K562 (cell line): Measurements from ENCODE around the gene EXOC6. TPM values are rescaled to one million over a fixed set of nuclear protein-coding genes. Genes with fewer than 3 reads are reported as not detected.

Experiments
- ELF4 ChIP-seq: fragments of 450-650 bp; formaldehyde crosslinking; IDR thresholded peaks from 2 replicates; pipeline ENCODE4 v1.4.0; 2022; ENCODE audit warnings: missing genetic modification characterization
- ETS1 ChIP-seq: conservative IDR thresholded peaks from 2 replicates; pipeline ENCODE4 v1.6.1; 2011; ENCODE audit warnings: low read depth, mild to moderate bottlenecking, low read length; ENCODE audit not compliant: control insufficient read depth
- FOXK2 ChIP-seq, 2 experiments: fragments of 450-650 bp; IDR thresholded peaks in 1 of 2; conservative IDR thresholded peaks in 1 of 2; 2 replicates each; pipeline ENCODE4 v1.6.1; 2016; ENCODE audit warnings: low read depth in 2 of 2, mild to moderate bottlenecking in 1 of 2
- FUS ChIP-seq: fragments of 200-400 bp; formaldehyde crosslinking; optimal IDR thresholded peaks from 2 replicates; pipeline ENCODE3; 2017; ENCODE audit warnings: low read depth, low read length
- GABPA ChIP-seq: fragments of 200-800 bp; sonication (Bioruptor generic); conservative IDR thresholded peaks from 2 replicates; pipeline ENCODE4 v1.6.1; 2016; ENCODE audit warnings: low read depth, missing genetic modification characterization, missing compliant biosample characterization
- HMGN3 ChIP-seq: IDR thresholded peaks from 2 replicates; pipeline ENCODE4 v1.6.1; 2011; ENCODE audit warnings: borderline replicate concordance, low read depth, mild to moderate bottlenecking, mixed read lengths, low read length; ENCODE audit not compliant: insufficient read length; ENCODE audit errors: extremely low read depth
- ID3 ChIP-seq, 2 experiments: fragments of 250-450 bp in 1 of 2; fragments of 450-650 bp in 1 of 2; sonication (Bioruptor Pico) in 1 of 2; IDR thresholded peaks; 2 replicates each; pipeline versions ENCODE4 v1.6.1 to v1.8.0; 2016 to 2021; ENCODE audit warnings: mild to moderate bottlenecking in 2 of 2, moderate library complexity in 2 of 2, missing compliant biosample characterization in 1 of 2, missing genetic modification characterization in 1 of 2
- MAX ChIP-seq: sonication (generic); formaldehyde crosslinking; IDR thresholded peaks from 2 replicates; pipeline ENCODE4 v1.9.0; 2022; ENCODE audit warnings: mild to moderate bottlenecking, missing genetic modification reagents
- MAZ ChIP-seq, 2 experiments: fragments of 450-650 bp in 1 of 2; sonication (generic) in 1 of 2; formaldehyde crosslinking; IDR thresholded peaks in 1 of 2; conservative IDR thresholded peaks in 1 of 2; 2 replicates each; pipeline versions ENCODE4 v1.4.0 to v1.5.0; 2020; ENCODE audit warnings: mild to moderate bottlenecking in 1 of 2, missing genetic modification reagents in 1 of 2
- POLR2A ChIP-seq: fragments of 450-650 bp; conservative IDR thresholded peaks from 2 replicates; pipeline ENCODE4 v1.6.1; 2016
- POLR2AphosphoS5 ChIP-seq: IDR thresholded peaks from 2 replicates; pipeline ENCODE4 v1.6.1; 2011; ENCODE audit warnings: mild to moderate bottlenecking, low read depth, low read length, moderate library complexity; ENCODE audit not compliant: control insufficient read depth, insufficient read depth
- RBBP5 ChIP-seq: fragments of 200-600 bp; sonication (generic); IDR thresholded peaks from 2 replicates; pipeline ENCODE4 v1.6.1; 2012; ENCODE audit warnings: borderline replicate concordance, mild to moderate bottlenecking, low read length, control low read depth, inconsistent platforms; ENCODE audit not compliant: insufficient read depth, poor library complexity, severe bottlenecking
- TBP ChIP-seq: optimal IDR thresholded peaks from 2 replicates; pipeline ENCODE3; 2011; ENCODE audit warnings: low read depth, low read length, improper control_type of control experiment
- TCF15 ChIP-seq: fragments of 250-450 bp; sonication (Bioruptor Pico); IDR thresholded peaks from 2 replicates; pipeline ENCODE4 v1.8.0; 2022; ENCODE audit warnings: moderate library complexity, mild to moderate bottlenecking, inconsistent platforms
- U2AF1 ChIP-seq: fragments of 200-400 bp; formaldehyde crosslinking; optimal IDR thresholded peaks from 2 replicates; pipeline ENCODE3; 2017; ENCODE audit warnings: mild to moderate bottlenecking, low read depth, low read length, moderate library complexity
- UBTF ChIP-seq, 2 experiments: IDR thresholded peaks; 2 replicates each; pipeline ENCODE4 v1.6.1; 2012; ENCODE audit warnings: improper control_type of control experiment in 2 of 2, low read depth in 2 of 2, low read length in 2 of 2, borderline replicate concordance in 1 of 2
- ZNF395 ChIP-seq: fragments of 200-800 bp; sonication (Bioruptor generic); IDR thresholded peaks from 2 replicates; pipeline ENCODE4 v1.6.1; 2017; ENCODE audit warnings: missing genetic modification characterization, missing compliant biosample characterization
- ZNF830 ChIP-seq: fragments of 250-450 bp; sonication (Bioruptor Pico); IDR thresholded peaks from 2 replicates; pipeline ENCODE4 v1.5.0; 2021; ENCODE audit warnings: mild to moderate bottlenecking
- polyA plus RNA-seq, 8 experiments: library from polyadenylated mRNA; depleted of rRNA in 4 of 8; stranded (reverse) in 5 of 8; unstranded in 3 of 8; fragments of >200 nt; fragmentation: Nextera tagmentation in 2 of 8; fragmentation: Illumina TruSeq in 1 of 8; extraction: Ambion mirVana in 2 of 8; extraction: Trizol in 1 of 8; gene quantifications; 2 replicates each; pipeline versions ENCODE4 v1.2.1 to v1.2.3, GENCODE V29; 2011 to 2014; ENCODE audit warnings: inconsistent platforms in 1 of 8, missing spikeins in 1 of 8
- total RNA-seq, 7 experiments: library from RNA; depleted of rRNA in 6 of 7; stranded (reverse); fragments of >200 nt in 6 of 7; fragmentation: Illumina TruSeq in 2 of 7; extraction: Trizol in 2 of 7; gene quantifications; 2 replicates each; pipeline versions ENCODE4 v1.2.1 to v1.2.3, GENCODE V29; 2011 to 2021; ENCODE audit warnings: low replicate concordance in 1 of 7

EXOC6 gene
- total and polyA plus RNA-seq, 9 of the 15 experiments (the other 6 are each of a cell fraction or from before 2014, with no cell fraction given), result 13.9 to 42.8 (median 24.9) TPM

- 0 out of 4 replicates have a peak, but pooled peaks of 1 of the 2 experiments have one; percentile 1 for TF ChIP-seq UBTF (IDR thresholded peaks at IDR 0.05; ENCODE audit: borderline replicate concordance in 1 of 2, low read depth in 2 of 2, low read length in 2 of 2)
- peak; percentile 61; the same call in 1 of the 2 replicates for TF ChIP-seq POLR2AphosphoS5
- peak; percentile 49 for TF ChIP-seq ETS1
- no peak for TF ChIP-seq FOXK2 (conservative IDR thresholded peaks at IDR 0.05 in 1 of 2, IDR thresholded peaks at IDR 0.05 in 1 of 2; ENCODE audit: low read depth in 2 of 2)
- peak; percentile 72 for TF ChIP-seq TBP
- peak; percentile 79 for TF ChIP-seq GABPA (tag)
- TF ChIP-seq ID3 (CRISPR knock-in tag; IDR thresholded peaks at IDR 0.05), result no peak
- TF ChIP-seq ID3 (tag; IDR thresholded peaks at IDR 0.05), result peak; percentile 55; the same call in 1 of the 2 replicates
- TF ChIP-seq TCF15 (CRISPR knock-in tag), result no peak
- TF ChIP-seq FUS, result peak; percentile 28
- no peak for TF ChIP-seq ELF4 (CRISPR knock-in tag)
- peak; percentile 93 for TF ChIP-seq RBBP5
- peak; percentile 71; the same call in 1 of the 2 replicates for TF ChIP-seq ZNF830 (CRISPR knock-in tag)
- peak; percentile 46 for TF ChIP-seq MAX (CRISPR knock-in tag)
- peak; percentile 86 for TF ChIP-seq ZNF395
- peak; percentile 63; the same call in 1 of the 2 replicates for TF ChIP-seq POLR2A
- peak; percentile 43 for TF ChIP-seq HMGN3
- peak in 1 of 2 experiments; percentile 62; a peak in 3 of 4 replicates for TF ChIP-seq MAZ (CRISPR knock-in tag; conservative IDR thresholded peaks at IDR 0.05 in 1 of 2, IDR thresholded peaks at IDR 0.05 in 1 of 2)
- peak; percentile 44 for TF ChIP-seq U2AF1
Measured at GRCh38 chr10:92848441-92849233, at the start of gene EXOC6 (continued).
